ENCODE results near the gene FGD3. TPM values are rescaled to one million over a fixed set of nuclear protein-coding genes. Genes with fewer than 3 reads are reported as not detected.
"Not testable (repeated sequence)": the region's sequence is repeated elsewhere in the genome, so short reads cannot be mapped to it uniquely, and the experiment has no call there.

The FGD3 gene, protein sequence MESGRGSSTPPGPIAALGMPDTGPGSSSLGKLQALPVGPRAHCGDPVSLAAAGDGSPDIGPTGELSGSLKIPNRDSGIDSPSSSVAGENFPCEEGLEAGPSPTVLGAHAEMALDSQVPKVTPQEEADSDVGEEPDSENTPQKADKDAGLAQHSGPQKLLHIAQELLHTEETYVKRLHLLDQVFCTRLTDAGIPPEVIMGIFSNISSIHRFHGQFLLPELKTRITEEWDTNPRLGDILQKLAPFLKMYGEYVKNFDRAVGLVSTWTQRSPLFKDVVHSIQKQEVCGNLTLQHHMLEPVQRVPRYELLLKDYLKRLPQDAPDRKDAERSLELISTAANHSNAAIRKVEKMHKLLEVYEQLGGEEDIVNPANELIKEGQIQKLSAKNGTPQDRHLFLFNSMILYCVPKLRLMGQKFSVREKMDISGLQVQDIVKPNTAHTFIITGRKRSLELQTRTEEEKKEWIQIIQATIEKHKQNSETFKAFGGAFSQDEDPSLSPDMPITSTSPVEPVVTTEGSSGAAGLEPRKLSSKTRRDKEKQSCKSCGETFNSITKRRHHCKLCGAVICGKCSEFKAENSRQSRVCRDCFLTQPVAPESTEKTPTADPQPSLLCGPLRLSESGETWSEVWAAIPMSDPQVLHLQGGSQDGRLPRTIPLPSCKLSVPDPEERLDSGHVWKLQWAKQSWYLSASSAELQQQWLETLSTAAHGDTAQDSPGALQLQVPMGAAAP
- 9.8 TPM for total RNA-seq
- long read RNA-seq, transcript FGD3-205 (18 exons, 3,057 nt), result major isoform, 9 of 24 reads
- long read RNA-seq, partial matches to known transcripts, result 8 of 24 reads
- long read RNA-seq, other reads (novel, unspliced or antisense), result 5 of 24 reads

DNA sequence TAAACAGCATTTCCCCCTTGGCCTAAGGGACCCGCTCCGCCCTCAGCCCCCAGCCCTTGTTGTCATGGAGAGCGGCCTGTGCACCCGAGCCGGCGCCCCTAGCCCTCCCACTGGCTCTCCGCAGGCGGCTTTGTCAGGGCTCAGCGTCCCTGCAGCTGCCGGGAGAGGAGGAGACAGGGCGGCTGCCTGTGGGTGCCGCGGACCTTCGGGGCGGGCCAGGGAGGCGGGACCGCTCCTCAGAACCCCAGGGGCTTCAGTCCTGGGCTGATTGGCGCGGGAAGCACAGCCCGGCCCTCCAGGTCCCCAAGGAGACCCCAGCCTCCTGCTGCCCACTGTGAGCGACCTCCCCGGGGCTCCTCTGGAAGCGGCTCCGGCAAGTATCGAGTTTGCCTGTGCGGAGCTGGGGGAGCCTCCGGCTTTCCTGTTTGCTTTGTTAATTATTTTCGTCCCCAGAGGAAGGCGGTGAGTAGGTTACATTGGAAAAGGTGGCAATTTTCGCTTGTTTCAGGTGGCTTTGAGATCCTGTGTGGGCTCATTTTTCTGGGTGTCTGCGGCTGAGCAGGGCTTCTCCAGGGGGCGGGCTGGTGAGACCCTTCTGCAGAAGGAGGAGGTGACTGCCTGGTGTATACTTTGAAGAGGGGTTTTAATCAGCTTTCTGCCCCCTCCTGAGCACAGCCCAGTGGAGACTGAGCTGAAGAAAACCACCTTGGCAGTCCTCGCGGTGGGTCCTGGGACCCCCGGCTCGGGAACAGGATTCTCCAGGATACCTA, at the start of gene FGD3:
Gene FGD3, plus strand, starts transcription at position 256 of the 770 bp plus-strand sequence. CDS start 28,734 bp downstream, outside the sequence.
- peak; percentile 88 for DNase-seq (ENCODE audit: low spot score)

DNA sequence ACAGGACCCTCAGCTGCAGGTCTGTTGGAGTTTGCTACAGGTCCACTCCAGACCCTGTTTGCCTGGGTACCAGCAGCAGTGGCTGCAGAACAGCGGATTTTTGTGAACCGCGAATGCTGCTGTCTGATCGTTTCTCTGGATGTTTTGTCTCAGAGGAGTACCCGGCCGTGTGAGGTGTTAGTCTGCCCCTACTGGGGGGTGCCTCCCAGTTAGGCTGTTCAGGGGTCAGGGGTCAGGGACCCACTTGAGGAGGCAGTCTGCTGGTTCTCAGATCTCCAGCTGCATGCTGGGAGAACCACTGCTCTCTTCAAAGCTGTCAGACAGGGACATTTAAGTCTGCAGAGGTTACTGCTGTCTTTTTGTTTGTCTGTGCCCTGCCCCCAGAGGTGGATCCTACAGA, 42.2 kb upstream of the FGD3 start:
- not testable (repeated sequence) for DNase-seq (ENCODE audit: low spot score)

DNA sequence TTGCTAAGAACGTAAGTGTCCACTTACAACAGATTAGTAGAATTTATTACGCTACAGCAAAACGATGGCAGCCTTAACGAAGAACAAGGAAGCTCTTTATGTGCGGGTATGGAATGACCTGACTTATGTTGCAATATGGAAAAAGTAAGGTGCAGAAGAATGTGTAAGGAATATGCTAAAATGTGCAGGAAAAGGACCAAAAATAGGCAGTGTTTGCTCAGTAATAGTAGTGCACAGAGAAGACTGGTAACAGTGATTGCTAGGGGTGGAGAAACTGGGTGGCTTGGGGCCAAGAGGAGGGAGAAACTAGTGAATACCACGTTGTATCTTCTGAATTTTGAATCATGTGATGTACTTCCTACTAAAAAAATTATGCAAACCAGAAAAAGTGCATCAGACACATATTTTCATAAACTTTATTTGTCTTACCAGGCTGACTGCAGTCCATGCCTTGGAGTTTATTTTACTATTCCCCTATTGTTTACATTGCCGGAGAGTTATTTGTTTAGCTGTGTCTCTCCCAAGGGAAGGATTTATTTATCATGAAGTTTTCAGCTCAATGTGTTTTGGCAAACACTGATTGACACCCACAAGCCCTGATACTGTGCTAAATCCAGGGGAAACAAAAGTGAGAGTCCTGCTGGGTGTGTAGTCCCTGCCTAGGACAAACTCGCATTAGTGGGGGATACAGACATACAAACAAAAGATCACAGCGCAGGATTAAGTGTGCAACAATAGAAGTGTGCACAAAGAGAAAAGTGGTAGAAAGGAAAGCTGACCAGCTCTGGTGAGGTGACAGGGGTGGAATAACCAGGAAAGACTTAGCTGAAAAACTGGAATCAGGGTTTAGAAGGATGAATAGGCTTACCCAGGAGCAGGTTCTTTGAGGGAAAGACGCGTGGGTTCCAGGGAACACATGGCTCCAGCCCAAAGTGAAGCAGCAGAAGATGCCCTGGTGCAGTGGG, 35.5 kb upstream of the FGD3 start:
- DNase-seq (ENCODE audit: low spot score), result no peak

DNA sequence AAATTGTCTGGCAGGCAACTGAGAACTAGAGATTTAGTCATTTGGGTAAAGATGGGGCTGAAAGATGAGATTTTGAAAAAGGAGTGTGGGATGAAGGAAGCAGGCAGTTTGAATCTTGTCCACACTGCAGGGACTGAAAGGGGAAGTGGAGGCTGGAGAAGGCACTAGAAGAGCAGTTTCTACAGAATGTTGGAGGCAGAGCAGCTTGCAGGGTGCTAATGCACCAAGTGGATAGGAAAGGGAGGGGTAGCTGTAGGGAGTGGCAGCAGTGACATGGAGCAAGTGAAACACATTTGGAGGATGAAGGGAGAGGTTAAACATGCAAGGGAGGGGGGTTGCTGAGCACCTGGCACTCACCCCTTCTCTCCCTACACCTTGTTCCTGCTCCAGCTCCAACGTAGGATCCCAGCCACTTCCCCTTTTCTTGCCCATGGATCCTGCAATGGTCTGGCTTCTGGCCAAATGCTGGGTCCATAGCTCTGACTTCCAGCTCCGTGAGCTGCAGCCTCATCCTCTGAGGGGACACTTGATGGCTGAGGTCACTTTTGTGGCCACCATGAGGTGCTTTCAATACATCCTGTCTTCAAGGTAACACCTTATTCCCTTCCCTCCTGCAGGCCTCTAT, 30.0 kb upstream of the FGD3 start:
- DNase-seq (ENCODE audit: low spot score), result no peak

DNA sequence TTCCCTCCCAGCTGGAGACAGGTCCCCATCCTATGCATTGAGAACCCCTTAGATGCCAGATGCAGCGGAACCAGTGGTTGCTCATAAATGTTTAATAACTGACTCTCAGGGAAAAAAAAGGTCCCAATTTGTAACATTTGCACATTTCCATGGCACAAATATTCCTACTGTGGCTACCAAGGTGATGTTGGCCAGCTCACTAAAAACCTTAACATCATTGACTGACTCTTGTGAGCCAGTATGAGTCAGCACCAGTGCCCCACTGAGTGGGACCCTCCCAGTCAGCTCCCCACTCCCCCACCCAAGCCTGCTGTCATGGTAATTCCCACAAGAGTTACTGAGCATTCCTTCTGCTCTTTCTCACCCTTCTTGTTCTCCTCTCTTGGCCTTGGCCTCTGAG, 26.9 kb upstream of the FGD3 start:
- no peak for DNase-seq (ENCODE audit: low spot score)

DNA sequence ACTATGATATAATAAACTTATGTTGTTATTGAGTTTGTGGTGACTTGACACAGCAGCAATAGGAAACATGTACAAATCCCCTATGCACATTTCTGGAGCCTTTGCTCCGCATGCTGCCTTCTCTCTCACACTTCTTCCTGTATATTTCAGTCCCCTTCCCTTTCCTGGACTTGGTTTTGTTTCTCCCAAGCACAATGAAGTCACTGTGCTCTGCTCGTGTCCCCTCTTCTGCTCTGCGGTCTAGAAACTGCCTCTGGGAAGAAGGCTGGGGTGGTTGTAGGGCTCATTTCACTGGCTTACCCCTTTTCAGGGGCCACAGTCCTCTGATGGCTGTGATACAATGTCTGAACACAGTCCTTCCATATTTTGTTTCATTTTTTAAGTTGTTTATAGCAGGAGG, 15.7 kb upstream of the FGD3 start:
- no peak for DNase-seq (ENCODE audit: low spot score)

DNA sequence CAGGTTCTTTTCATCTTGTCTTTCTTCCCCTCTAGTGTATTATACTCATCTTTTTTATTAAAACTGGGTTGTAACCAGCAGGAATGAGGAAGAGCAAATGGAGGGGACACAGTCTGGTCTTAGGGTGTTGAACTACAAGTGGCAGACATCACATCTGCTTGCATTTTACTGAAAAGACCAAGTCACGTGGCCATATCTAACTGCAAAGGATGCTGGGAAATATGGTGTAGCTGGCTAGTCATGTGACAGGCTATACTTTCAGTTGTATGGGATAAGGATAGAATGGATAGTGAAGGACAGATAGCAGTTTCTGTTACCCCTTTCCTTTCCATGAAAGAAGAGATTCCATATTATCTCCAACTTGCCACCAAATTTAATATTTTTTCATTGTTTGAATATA, 13.0 kb upstream of the FGD3 start:
- DNase-seq (ENCODE audit: low spot score), result no peak

DNA sequence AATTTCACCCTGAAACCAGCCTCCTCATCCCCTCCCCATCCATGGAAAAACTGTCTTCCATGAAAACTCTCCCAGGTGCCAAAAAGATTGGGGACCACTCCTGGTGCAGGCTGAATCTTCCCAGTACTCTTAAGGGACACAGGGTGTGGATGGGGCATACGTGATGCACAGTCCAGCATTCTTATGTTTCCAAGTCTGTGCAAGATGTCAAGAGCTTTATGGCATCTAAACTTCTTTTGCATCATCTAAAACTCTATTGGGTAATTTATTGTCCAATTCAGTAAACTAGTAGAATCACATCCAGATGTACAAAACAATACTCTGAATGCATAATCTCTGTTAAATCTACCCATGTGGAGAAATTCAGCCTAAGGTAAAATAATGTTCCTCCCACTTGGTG, 9.3 kb upstream of the FGD3 start:
- peak; percentile 11 for DNase-seq (ENCODE audit: low spot score)

DNA sequence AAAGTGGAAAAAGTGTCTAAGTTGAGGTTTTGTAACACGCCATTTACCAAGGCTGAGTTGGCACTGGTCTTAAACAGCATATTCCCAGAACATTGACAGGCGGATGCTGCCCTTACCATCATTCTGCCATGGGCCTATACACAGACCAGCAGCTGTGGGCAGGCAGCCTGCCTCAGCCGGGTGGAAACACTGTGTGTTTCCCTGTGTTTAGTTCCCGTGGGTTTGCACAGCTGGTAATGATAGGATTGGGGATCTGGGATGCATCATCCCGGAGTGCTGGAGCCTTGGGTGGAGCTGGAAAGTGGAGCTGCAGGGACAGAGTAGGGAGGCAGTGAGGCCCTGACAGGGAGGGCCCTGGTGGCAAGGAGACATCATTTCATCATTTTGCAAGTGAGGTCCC, 5.5 kb upstream of the FGD3 start:
- no peak for DNase-seq (ENCODE audit: low spot score)

DNA sequence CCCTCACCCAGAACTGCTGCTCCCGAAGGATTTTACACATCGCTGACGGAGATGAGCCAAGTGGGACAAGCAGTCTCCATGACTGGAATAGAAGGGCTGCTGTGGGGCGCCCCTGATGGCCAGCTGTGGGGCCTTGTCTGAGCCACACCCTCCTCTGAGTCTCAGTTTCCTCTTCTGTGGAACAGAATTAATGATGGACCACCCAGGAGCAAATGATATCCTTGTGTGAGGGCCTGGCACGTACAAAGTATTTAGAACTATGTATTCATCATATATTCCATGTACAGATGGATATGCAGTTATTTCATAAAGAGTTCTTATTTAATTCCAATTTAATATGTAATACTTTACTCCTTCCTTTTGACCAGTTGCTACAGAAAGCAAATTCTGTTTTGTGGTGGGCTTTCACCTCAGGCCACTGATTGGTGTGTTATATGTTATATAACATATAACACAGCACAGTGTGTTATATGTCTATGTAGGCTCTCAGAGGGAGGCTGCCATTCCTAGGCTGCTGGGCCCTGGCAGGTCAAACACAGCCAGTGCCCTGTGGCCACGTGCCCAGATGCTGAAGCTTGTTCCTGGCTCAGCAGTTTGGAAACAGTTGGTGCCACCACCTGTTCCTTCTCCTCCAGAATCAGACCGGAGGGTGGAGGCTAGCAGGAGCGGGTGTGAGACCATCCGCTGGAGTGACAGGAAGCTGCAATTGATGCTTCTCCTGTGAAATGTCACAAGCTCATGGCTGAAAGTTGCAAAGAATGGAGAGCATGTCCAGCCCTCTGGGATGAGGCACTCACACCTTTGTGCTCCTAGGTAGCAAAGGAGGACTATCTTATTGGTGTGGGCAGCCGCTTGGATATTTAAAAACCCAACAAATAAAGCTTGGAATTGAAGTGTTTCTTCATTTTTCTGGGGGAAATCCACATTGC, 4.4 kb upstream of the FGD3 start:
- peak; percentile 74 for DNase-seq (ENCODE audit: low spot score)

DNA sequence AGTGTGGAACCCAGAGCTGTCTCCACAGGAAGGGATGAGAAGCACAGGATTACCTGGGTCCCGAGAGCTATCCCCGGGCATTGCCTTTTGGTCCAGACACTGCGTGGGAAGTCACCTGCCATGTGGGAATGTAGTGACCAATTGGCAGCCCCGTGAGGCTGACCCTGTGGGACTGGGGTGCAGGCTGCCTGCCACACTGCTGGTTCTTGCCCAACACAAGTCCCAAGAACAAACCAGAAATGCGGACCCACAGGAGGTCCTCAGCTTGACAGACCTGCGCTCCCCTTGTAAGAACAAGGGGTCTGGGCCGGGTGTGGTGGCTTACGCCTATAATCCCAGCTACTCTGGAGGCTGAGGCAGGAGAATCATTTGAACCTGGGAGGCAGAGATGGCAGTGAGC, 2.4 kb upstream of the FGD3 start:
- peak; percentile 64 for DNase-seq (ENCODE audit: low spot score)

DNA sequence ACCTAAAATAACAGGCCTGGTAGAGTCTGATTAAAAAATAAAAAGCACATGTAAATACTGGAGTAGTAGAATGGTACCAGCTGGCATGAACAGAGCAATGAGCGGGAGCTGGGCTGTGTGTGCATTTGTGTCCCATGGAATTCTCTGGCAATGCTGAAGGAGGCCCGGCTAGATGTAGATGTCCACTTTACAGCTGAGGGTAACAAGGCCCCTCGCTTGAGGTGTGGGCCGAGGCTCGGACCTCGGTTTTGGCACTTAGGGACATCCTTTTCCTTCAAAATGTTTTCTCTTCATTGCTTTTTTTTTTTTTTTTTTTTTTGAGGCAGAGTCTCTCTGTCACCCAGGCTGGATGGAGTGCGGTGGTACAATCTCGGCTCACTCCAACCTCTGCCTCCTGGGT, 1.5 kb upstream of the FGD3 start:
- DNase-seq (ENCODE audit: low spot score), result peak; percentile 51

DNA sequence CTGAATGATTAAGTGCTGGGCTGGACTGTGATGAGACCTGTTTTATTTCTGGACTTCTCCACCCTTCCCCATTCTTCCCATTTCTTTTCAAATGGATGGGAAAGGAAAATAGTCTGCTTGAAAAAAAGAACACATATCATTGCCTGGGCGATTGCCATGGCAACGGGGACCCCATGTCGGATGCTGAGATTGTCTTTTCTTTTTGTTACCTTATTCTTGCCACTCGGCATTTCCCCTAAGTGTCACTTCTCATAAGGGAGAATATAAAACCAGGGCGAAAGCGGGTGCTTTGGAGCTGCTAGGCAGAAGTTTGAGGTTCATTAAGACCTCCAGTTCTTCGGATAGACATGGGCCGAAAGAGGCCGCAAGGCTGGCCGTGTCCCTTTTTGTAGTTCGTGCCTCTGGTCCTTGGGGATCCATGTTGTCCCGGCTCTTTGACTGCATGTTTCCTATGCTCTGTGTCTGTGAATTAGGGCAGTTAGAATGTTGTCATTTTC, 763 bp downstream of the FGD3 start:
- DNase-seq (ENCODE audit: low spot score), result peak; percentile 57

DNA sequence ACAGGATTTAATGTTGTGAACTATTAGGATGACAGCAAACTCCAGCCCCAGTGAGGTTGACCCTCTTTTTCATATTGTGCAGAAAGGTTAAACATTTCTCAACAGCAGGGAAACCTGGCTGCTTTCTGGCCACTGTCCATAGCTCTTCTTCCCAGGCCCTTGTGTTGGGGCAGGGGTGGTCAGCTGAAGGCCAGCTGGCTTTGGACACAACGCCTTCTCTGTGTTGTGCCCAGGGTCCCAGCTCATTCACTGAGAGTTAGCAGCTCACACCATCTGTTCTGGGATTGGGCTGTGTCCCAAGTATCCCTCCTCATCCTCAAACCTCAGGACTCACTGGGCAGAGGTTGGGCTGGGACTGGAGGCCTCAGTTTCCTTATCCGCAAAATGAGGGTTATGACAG, 1.3 kb downstream of the FGD3 start:
- no peak for DNase-seq (ENCODE audit: low spot score)

DNA sequence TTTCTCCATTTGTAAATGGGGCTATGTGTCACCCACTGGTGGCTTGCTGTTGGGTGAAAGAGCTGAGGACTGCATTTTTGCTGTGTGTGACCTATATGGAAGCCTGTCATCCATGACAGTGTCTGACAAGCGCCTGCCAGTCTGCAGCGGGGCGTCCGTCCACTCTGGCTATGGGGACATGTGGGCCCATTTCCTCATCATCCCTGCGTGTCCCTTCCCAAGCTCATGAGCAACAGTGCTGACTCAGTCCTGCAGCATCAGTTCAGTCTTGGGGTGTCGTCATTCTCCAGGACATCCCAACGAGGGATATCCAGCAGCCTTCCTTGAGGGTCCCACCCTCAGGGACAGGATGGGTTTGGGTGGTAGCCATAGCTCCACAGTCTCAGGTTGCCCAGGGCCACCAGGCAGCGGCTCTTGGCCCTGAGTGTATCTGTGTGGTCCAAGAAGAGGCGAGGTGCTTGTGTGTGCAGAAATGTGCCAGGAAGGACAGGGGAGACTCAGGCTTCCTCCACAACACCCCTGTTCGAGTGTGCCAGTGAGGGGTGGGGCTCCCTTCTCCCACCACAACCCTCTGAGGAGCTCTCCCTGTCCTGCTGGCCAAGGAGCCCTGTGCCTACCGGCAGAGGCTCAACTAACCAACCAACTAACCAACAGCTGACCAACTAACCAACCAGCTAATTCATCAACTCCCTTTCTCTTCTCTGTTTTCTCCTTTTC, 2.1 kb downstream of the FGD3 start:
- peak; percentile 55 for DNase-seq (ENCODE audit: low spot score)

DNA sequence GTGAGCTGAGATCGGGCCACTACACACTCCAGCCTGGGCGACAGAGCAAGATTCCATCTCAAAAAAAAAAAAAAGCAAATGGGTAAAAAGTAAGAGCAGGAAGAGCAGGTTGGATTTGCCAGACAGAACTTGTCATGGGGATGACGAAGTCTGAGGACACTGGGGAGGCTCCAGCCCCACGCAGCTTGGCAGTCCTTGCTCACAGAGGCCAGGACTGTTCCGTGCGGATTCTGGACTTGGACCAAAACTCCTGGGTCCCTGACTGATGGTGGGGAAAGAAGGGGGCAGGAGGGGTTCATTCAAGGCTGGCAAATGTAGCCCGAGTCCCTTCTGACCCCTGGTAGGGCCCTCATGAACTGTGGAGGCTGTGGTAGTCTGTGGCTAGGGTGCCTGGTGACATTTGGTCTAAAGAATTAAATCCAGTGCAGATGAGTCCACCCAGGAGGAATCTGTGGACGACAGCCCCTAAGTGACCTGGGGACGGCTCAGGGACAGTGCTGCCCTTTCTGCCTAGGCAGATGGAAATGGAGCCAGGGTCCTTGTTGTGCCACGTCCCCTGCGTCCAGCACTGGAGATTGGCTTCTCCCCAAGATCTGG, 3.1 kb downstream of the FGD3 start:
- DNase-seq (ENCODE audit: low spot score), result peak; percentile 76

DNA sequence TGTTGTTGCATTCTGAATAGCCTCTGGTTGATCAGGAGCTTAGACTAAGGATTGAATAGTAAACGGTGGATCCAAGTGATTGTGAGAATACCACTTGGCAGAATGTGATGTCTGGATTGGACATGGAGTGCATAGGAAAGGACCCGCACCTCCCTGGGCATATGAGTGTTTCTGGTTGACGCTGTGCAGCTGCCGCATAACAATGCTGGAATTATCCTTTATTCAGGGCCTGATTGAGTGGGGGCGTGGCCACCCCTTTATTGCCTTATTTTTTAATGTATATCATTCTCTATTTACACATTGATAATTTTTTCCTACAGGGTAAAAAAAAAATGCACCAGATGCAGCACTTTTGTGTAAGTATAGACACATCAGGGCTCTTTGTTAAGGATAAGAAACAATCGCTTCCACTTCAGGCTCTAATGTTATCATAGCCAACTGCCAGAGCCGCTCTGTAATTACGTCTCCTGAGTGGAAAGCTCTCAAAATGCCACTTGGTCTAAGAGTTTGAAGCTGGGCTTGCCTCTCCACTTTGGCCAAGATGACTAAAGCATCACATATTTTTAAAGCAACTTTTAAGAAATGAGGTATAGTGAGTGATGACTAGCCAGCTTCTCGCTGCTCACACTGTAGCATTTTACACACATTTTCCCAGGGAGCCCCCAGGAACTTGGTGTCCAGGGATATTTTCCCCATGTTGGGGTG, 5.7 kb downstream of the FGD3 start:
- DNase-seq (ENCODE audit: low spot score), result no peak
